Skeletal muscle tissue (tissue), 4 donors: Measurements from ENCODE around the gene CSRNP3. TPM values are rescaled to one million over a fixed set of nuclear protein-coding genes. Genes with fewer than 3 reads are reported as not detected.

ENCODE experiments used
- H3K27ac ChIP-seq: one replicate; pipeline ENCODE4 v1.7.0; 2013; ENCODE audit warnings: mild to moderate bottlenecking, low read depth, low read length, inconsistent platforms
- H3K27me3 ChIP-seq, 3 donors: one replicate each; pipeline ENCODE4 v1.7.0; 2013; ENCODE audit warnings: low read length in 3 of 3; ENCODE audit not compliant: control insufficient read depth in 3 of 3, insufficient read depth in 3 of 3
- H3K36me3 ChIP-seq, 3 donors: one replicate each; pipeline ENCODE4 v1.7.0; 2013; ENCODE audit warnings: low read length in 3 of 3; ENCODE audit not compliant: control insufficient read depth in 3 of 3, insufficient read depth in 3 of 3
- H3K4me1 ChIP-seq, 3 donors: one replicate each; pipeline ENCODE4 v1.7.0; 2013; ENCODE audit warnings: low read length in 3 of 3, mild to moderate bottlenecking in 3 of 3; ENCODE audit not compliant: control insufficient read depth in 3 of 3, insufficient read depth in 3 of 3
- H3K4me3 ChIP-seq, 3 donors: one replicate each; pipeline ENCODE4 v1.7.0; 2013; ENCODE audit warnings: low read length in 3 of 3
- H3K9ac ChIP-seq, 3 donors: one replicate each; pipeline ENCODE4 v1.7.0; 2013; ENCODE audit warnings: low read length in 3 of 3, mild to moderate bottlenecking in 3 of 3, moderate library complexity in 2 of 3, low read depth in 1 of 3
- H3K9me3 ChIP-seq, 3 donors: one replicate each; pipeline ENCODE4 v1.7.0; 2013; ENCODE audit warnings: low read length in 3 of 3; ENCODE audit not compliant: control insufficient read depth in 3 of 3
- total RNA-seq: library from RNA; depleted of rRNA; stranded (reverse); fragments of >200 nt; gene quantifications from one replicate; pipeline ENCODE4 v1.2.3, GENCODE V29; 2014
- donor health status: Osteomylitis.

CSRNP3 gene
- total RNA-seq = 18.8 TPM

- H3K9ac ChIP-seq = peak within 1 kb of the TSS in 1 of 3 donors; percentile 51
- H3K9me3 ChIP-seq = no peaks in the 10 kb centered on the region
- no peaks in the 10 kb centered on the region for H3K27me3 ChIP-seq
- H3K4me1 ChIP-seq = peaks cover 0 to 3% (median 0%) of the 10 kb centered on the region in 3 donors
- no peak within 1 kb of the TSS for H3K27ac ChIP-seq
- H3K4me3 ChIP-seq = peak within 1 kb of the TSS; percentile 13 to 70 (median 41)
- H3K36me3 ChIP-seq = no peaks in the 10 kb centered on the region
Measured at GRCh38 chr2:165469417-165469816, at the start of gene CSRNP3. Gene CSRNP3, plus strand, starts transcription at chr2:165469698. Its CDS starts 125,368 bp downstream, at chr2:165595066.

GRCh38 chr2:165420231-165420630, 49.3 kb upstream of the CSRNP3 start:
- H3K36me3 ChIP-seq = no peaks in the 10 kb centered on the region

GRCh38 chr2:165423081-165423480, 46.4 kb upstream of the CSRNP3 start:
- no peaks in the 10 kb centered on the region for H3K27me3 ChIP-seq
- no peaks in the 10 kb centered on the region for H3K4me1 ChIP-seq
- H3K27ac ChIP-seq = no peak overlapping the region
- H3K9ac ChIP-seq = no peak overlapping the region
- H3K9me3 ChIP-seq = peaks cover 0 to 5% (median 0%) of the 10 kb centered on the region in 3 donors
- H3K4me3 ChIP-seq = no peak overlapping the region
- H3K36me3 ChIP-seq = no peaks in the 10 kb centered on the region

More at GRCh38 chr2:165420231-165420630, 49.3 kb upstream of the CSRNP3 start:
- Histone ChIP-seq H3K4me3 (no peak overlapping the region), H3K9ac (no peak overlapping the region), H3K27me3 (no peaks in the 10 kb centered on the region), H3K4me1 (no peaks in the 10 kb centered on the region), H3K27ac (no peak overlapping the region), H3K9me3 (peaks cover 0 to 5% (median 0%) of the 10 kb centered on the region in 3 donors)

GRCh38 chr2:165425556-165425955, 43.9 kb upstream of the CSRNP3 start:
- H3K27me3 ChIP-seq = no peaks in the 10 kb centered on the region
- H3K9ac ChIP-seq = no peak overlapping the region
- H3K9me3 ChIP-seq = peaks cover 0 to 5% (median 0%) of the 10 kb centered on the region in 3 donors
- H3K36me3 ChIP-seq = no peaks in the 10 kb centered on the region
- no peak overlapping the region for H3K27ac ChIP-seq
- no peaks in the 10 kb centered on the region for H3K4me1 ChIP-seq
- no peak overlapping the region for H3K4me3 ChIP-seq

GRCh38 chr2:165427686-165428085, 41.8 kb upstream of the CSRNP3 start:
- Histone ChIP-seq H3K9ac (no peak overlapping the region), H3K4me1 (no peaks in the 10 kb centered on the region), H3K27ac (no peak overlapping the region), H3K4me3 (no peak overlapping the region), H3K9me3 (peaks cover 0 to 5% (median 0%) of the 10 kb centered on the region in 3 donors), H3K36me3 (no peaks in the 10 kb centered on the region), H3K27me3 (no peaks in the 10 kb centered on the region)

- Histone ChIP-seq H3K27ac (no peak overlapping the region), H3K27me3 (no peaks in the 10 kb centered on the region), H3K9me3 (no peaks in the 10 kb centered on the region), H3K36me3 (no peaks in the 10 kb centered on the region), H3K4me1 (no peaks in the 10 kb centered on the region), H3K9ac (no peak overlapping the region), H3K4me3 (no peak overlapping the region)
Measured at GRCh38 chr2:165428926-165429325, 40.6 kb upstream of the CSRNP3 start.

- H3K4me3 ChIP-seq = no peak overlapping the region
- H3K27ac ChIP-seq = no peak overlapping the region
Measured at GRCh38 chr2:165431014-165431413, 38.5 kb upstream of the CSRNP3 start.

GRCh38 chr2:165432234-165432966, 37.1 kb upstream of the CSRNP3 start:
- H3K36me3 ChIP-seq = no peaks in the 10 kb centered on the region
- H3K27me3 ChIP-seq = no peaks in the 10 kb centered on the region
- no peak overlapping the region for H3K27ac ChIP-seq
- H3K9ac ChIP-seq = no peak overlapping the region
- no peak overlapping the region for H3K4me3 ChIP-seq
- no peaks in the 10 kb centered on the region for H3K9me3 ChIP-seq
- no peaks in the 10 kb centered on the region for H3K4me1 ChIP-seq

More at GRCh38 chr2:165431014-165431413, 38.5 kb upstream of the CSRNP3 start:
- no peaks in the 10 kb centered on the region for H3K27me3 ChIP-seq
- H3K9me3 ChIP-seq = no peaks in the 10 kb centered on the region
- no peaks in the 10 kb centered on the region for H3K4me1 ChIP-seq
- no peaks in the 10 kb centered on the region for H3K36me3 ChIP-seq
- H3K9ac ChIP-seq = no peak overlapping the region

GRCh38 chr2:165434865-165435496, 34.5 kb upstream of the CSRNP3 start:
- Histone ChIP-seq H3K9me3 (no peaks in the 10 kb centered on the region), H3K4me3 (no peak overlapping the region), H3K27me3 (no peaks in the 10 kb centered on the region), H3K9ac (no peak overlapping the region), H3K4me1 (no peaks in the 10 kb centered on the region), H3K36me3 (no peaks in the 10 kb centered on the region), H3K27ac (no peak overlapping the region)

GRCh38 chr2:165435611-165436010, 33.9 kb upstream of the CSRNP3 start:
- Histone ChIP-seq H3K4me1 (no peaks in the 10 kb centered on the region), H3K36me3 (no peaks in the 10 kb centered on the region), H3K9me3 (no peaks in the 10 kb centered on the region), H3K9ac (no peak overlapping the region), H3K27me3 (no peaks in the 10 kb centered on the region), H3K27ac (no peak overlapping the region), H3K4me3 (no peak overlapping the region)
